Fibroblast of pulmonary artery (primary cell): ENCODE measurements around the gene CDC42EP4.

Experiments used
- DNase-seq: peaks from one replicate; pipeline ENCODE4 v3.0.0-alpha.2; 2010; ENCODE audit warnings: low read depth
- H3K4me3 ChIP-seq: replicated peaks from 2 replicates; pipeline ENCODE4 v1.5.1; 2011; ENCODE audit warnings: low read depth, mild to moderate bottlenecking, control low read depth, low read length, moderate library complexity
- CTCF ChIP-seq: IDR thresholded peaks from 2 replicates; pipeline ENCODE4 v1.5.1; 2011; ENCODE audit warnings: mild to moderate bottlenecking, control low read depth, low read length, inconsistent platforms; ENCODE audit errors: missing control alignments

The CDC42EP4 gene, protein sequence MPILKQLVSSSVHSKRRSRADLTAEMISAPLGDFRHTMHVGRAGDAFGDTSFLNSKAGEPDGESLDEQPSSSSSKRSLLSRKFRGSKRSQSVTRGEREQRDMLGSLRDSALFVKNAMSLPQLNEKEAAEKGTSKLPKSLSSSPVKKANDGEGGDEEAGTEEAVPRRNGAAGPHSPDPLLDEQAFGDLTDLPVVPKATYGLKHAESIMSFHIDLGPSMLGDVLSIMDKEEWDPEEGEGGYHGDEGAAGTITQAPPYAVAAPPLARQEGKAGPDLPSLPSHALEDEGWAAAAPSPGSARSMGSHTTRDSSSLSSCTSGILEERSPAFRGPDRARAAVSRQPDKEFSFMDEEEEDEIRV

GRCh38 chr17:73311781-73312641, at the start of gene CDC42EP4:
Gene CDC42EP4 (minus strand): TSS chr17:73312001. CDS start chr17:73286500, 25,501 bp downstream.
- peak within 1 kb of the TSS; percentile 97 for H3K4me3 ChIP-seq
- peak; percentile 94 for DNase-seq
- TF ChIP-seq CTCF, result no peak

GRCh38 chr17:73360961-73361761, 49.4 kb upstream of the CDC42EP4 start:
- DNase-seq, result no peak
- no peak overlapping the region for H3K4me3 ChIP-seq
- no peak for TF ChIP-seq CTCF

- DNase-seq, result no peak
- no peak overlapping the region for H3K4me3 ChIP-seq
- no peak for TF ChIP-seq CTCF
Observed at GRCh38 chr17:73359987-73360410, 48.2 kb upstream of the CDC42EP4 start.

DNA sequence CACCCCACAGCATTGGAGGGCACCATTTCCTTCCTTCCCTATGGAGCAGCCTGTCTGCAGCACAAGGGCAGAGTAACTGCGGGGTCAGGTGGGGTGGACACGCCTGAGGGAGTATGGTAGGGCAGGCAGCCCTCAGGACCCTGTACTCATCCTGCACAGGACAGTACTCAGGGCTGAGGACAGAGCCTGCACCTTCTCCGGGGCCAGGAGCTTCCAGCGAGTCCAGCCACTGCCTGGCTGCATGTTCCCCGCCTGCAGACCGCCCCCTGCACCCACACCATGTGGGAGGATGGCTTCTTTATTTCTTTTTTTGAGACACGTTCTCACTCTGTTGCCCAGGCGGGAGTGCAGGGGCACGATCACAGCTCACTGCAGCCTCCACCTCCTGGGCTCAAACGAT, 47.6 kb upstream of the CDC42EP4 start:
- TF ChIP-seq CTCF, result no peak
- DNase-seq, result no peak
- H3K4me3 ChIP-seq, result no peak overlapping the region

DNA sequence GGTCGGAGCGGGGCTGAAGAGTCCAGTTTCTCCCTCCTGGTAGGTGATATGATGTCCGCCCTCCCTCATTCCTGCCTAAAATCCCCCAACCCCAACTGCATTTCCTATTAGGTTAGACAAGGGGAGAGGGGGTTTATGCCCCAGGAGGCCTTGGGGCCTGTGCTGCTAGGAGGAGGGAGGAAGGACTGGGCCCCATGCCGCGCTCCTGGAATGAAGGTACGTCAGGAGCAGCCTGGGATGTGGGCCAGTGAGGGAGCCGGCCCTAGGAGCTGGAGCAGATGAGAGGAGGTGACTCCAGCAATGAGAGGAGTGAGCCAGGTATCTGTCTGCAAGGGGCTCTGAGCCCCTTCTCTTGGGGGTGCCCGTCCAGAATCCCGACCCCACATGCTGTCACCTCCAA, 46.9 kb upstream of the CDC42EP4 start:
- no peak for DNase-seq
- H3K4me3 ChIP-seq, result no peak overlapping the region
- TF ChIP-seq CTCF, result no peak

GRCh38 chr17:73357981-73358380, 46.2 kb upstream of the CDC42EP4 start:
- TF ChIP-seq CTCF, result no peak

More at GRCh38 chr17:73357981-73358380, 46.2 kb upstream of the CDC42EP4 start:
- H3K4me3 ChIP-seq, result no peak overlapping the region
- no peak for DNase-seq
